Spleen (tissue), 11 donors: ENCODE data around the gene BMPR1A. TPM values are rescaled to one million over a fixed set of nuclear protein-coding genes. Genes with fewer than 3 reads are reported as not detected.
A peak's percentile ranks its signal among the peaks of the same experiment; 100 is the strongest.

Source experiments
- DNase-seq: peaks from one replicate; pipeline ENCODE4 v3.0.0-alpha.2; 2020
- H3K27ac ChIP-seq, 8 donors: fragments of 200-600 bp; sonication (generic) in 7 of 8; 1 replicate in 4 of 8; 2 replicates in 4 of 8; pipeline versions ENCODE4 v1.5.0 to v1.8.0; 2016 to 2021; ENCODE audit warnings: inconsistent platforms in 4 of 8, mild to moderate bottlenecking in 4 of 8, moderate library complexity in 1 of 8
- H3K27me3 ChIP-seq, 7 donors: fragments of 200-600 bp; sonication (generic) in 6 of 7; replicated peaks in 1 of 7; 1 replicate in 4 of 7; 2 replicates in 3 of 7; pipeline versions ENCODE4 v1.5.0 to v1.8.0; 2016 to 2021; ENCODE audit warnings: inconsistent platforms in 3 of 7, mild to moderate bottlenecking in 1 of 7
- H3K36me3 ChIP-seq, 6 donors: fragments of 200-600 bp; sonication (generic) in 5 of 6; 1 replicate in 4 of 6; 2 replicates in 2 of 6; pipeline versions ENCODE4 v1.5.0 to v1.8.0; 2016 to 2021; ENCODE audit warnings: inconsistent platforms in 2 of 6
- H3K4me1 ChIP-seq, 6 donors: fragments of 200-600 bp; sonication (generic) in 5 of 6; 1 replicate in 3 of 6; 2 replicates in 3 of 6; pipeline versions ENCODE4 v1.5.0 to v1.8.0; 2016 to 2021; ENCODE audit warnings: inconsistent platforms in 3 of 6
- H3K4me3 ChIP-seq, 8 donors: fragments of 200-600 bp; sonication (generic) in 7 of 8; 1 replicate in 4 of 8; 2 replicates in 4 of 8; pipeline versions ENCODE4 v1.5.0 to v1.8.0; 2016 to 2021; ENCODE audit warnings: inconsistent platforms in 4 of 8, mild to moderate bottlenecking in 4 of 8, moderate library complexity in 2 of 8
- H3K9me3 ChIP-seq, 8 donors: fragments of 200-600 bp; sonication (generic) in 7 of 8; 1 replicate in 4 of 8; 2 replicates in 4 of 8; pipeline versions ENCODE4 v1.5.0 to v1.8.0; 2016 to 2021; ENCODE audit warnings: inconsistent platforms in 4 of 8
- POLR2A ChIP-seq, 3 donors: fragments of 450-650 bp; IDR thresholded peaks; one replicate each; pipeline ENCODE4 v1.5.1; 2017; ENCODE audit warnings: antibody characterized with exemption in 3 of 3, mild to moderate bottlenecking in 1 of 3
- POLR2AphosphoS5 ChIP-seq, 3 donors: sonication (generic); formaldehyde crosslinking; IDR thresholded peaks; one replicate each; pipeline ENCODE4 v1.5.1; 2017; ENCODE audit warnings: antibody characterized with exemption in 3 of 3
- WGBS, 5 donors: extraction: QIAGEN DNeasy Blood & Tissue Kit in 3 of 5; methylation state at CpG; one replicate each; pipeline versions ENCODE4 v1.1.5 to v1.1.7; 2013 to 2018; 5-methylcytosine and 5-hydroxymethylcytosine counted together
- intact Hi-C: fragments of 100-400 bp; cut with DNase I; formaldehyde crosslinking; loops from one replicate; pipeline ENCODE4 v1.15.0; 2023; ENCODE audit warnings: low total_unique reads
- polyA plus RNA-seq, 3 donors: library from polyadenylated mRNA; stranded (reverse); fragments of 200-250 nt; gene quantifications; one replicate each; pipeline ENCODE4 v1.2.1, GENCODE V29; 2013
- total RNA-seq, 7 donors: library from RNA; depleted of rRNA in 3 of 7; stranded (reverse); fragments of >200 nt in 3 of 7; fragmentation: NEBNext Ultra II Directional in 4 of 7; extraction: Animal tissue kit (Norgen Biotek cat#: 25700) in 4 of 7; gene quantifications; one replicate each; pipeline versions ENCODE4 v1.1.0 to v1.2.1, GENCODE V29; 2016 to 2021
- TF ChIP-seq, protein P1 (sequence below), 11 experiments: fragments of 200-600 bp in 7 of 11; fragments of 450-650 bp in 4 of 11; sonication (generic) in 4 of 11; IDR thresholded peaks in 8 of 11; conservative IDR thresholded peaks in 3 of 11; 1 replicate in 7 of 11; 2 replicates in 4 of 11; pipeline versions ENCODE4 v1.4.0 to v1.8.0; 2016 to 2021; ENCODE audit warnings: antibody characterized with exemption in 11 of 11, inconsistent platforms in 4 of 11, mild to moderate bottlenecking in 1 of 11
- donor health status: healthy with polysubstance abuse.
- donor health status: DM: no; HTN: no; CAD: no; lungs with moderate emphysema.
- donor health status: DM: no; HTN: no; CAD: no.
- donor health status: Bipolar disorder and iron deficiency.
- donor health status: healthy.
- donor health status: DM: no; HTN: no; CAD: no.
- donor health status: DM: yes; HTN: yes; CAD: no.

Gene BMPR1A
- total and polyA plus RNA-seq, 10 donors, result 1.3 to 17.9 (median 10.2) TPM

DNA sequence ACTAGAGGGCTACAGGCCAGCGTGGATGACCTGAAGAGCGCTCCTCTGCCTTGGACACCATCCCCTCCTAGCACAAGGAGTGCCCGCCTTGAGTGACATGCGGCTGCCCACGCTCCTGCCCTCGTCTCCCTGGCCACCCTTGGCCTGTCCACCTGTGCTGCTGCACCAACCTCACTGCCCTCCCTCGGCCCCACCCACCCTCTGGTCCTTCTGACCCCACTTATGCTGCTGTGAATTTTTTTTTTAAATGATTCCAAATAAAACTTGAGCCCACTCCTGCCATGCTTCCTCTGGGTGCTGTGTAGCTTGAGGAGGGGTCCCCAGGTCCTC is 206.5 kb downstream of the BMPR1A start:
- peak; percentile 59 for DNase-seq
- peaks cover 0 to 20% (median 0%) of the 10 kb centered on the region in 6 donors for H3K36me3 ChIP-seq
- 80 to 91% (median 88%) methylated on average over 5 to 7 of the region's 7 CpGs for WGBS, 5 donors
- H3K9me3 ChIP-seq, result no peaks in the 10 kb centered on the region
- peaks cover 23 to 62% (median 50%) of the 10 kb centered on the region in 6 donors for H3K4me1 ChIP-seq
- intact Hi-C loops, result no loop called here
- no peak overlapping the region for H3K27ac ChIP-seq
- peaks cover 0 to 27% (median 0%) of the 10 kb centered on the region in 7 donors for H3K27me3 ChIP-seq
- no peak for TF ChIP-seq POLR2A (IDR thresholded peaks at IDR 0.05)
- TF ChIP-seq, protein P1, sequence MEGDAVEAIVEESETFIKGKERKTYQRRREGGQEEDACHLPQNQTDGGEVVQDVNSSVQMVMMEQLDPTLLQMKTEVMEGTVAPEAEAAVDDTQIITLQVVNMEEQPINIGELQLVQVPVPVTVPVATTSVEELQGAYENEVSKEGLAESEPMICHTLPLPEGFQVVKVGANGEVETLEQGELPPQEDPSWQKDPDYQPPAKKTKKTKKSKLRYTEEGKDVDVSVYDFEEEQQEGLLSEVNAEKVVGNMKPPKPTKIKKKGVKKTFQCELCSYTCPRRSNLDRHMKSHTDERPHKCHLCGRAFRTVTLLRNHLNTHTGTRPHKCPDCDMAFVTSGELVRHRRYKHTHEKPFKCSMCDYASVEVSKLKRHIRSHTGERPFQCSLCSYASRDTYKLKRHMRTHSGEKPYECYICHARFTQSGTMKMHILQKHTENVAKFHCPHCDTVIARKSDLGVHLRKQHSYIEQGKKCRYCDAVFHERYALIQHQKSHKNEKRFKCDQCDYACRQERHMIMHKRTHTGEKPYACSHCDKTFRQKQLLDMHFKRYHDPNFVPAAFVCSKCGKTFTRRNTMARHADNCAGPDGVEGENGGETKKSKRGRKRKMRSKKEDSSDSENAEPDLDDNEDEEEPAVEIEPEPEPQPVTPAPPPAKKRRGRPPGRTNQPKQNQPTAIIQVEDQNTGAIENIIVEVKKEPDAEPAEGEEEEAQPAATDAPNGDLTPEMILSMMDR (IDR thresholded peaks at IDR 0.05 in 8 of 11, conservative IDR thresholded peaks at IDR 0.05 in 3 of 11), result no peak
- no peak overlapping the region for H3K4me3 ChIP-seq

DNA sequence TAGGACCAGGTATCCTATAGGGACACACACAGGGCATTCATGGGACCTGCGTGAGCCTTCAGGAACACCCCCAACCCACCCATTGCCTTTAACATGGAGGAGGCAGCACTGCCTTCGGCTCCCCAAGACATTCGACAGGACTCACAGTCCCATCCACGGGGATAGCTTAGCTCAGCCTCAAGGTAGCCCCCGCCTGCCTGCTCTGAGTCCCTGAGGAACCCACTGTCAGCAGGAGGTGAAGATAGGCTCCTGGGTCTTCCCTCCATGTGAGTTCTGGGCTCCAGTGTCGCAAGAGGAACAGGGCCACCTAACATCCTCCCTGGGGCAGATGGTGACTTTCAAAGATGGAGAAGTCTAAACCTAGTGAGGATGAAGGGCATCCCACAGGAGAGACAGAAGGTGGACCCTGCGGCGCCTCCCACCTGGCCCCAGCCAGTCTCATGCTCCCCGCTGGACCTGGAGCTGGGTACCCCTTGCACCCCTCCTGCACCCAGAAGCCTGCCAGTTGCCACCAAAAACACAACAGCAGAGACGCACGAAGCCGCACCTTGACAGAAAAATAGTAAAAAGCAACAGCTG is 207.0 kb downstream of the BMPR1A start:
- WGBS, 5 donors, result 91 to 99% (median 92%) methylated on average over 11 to 12 of the region's 12 CpGs
- Histone ChIP-seq H3K4me3 (no peak overlapping the region), H3K27me3 (peaks cover 0 to 32% (median 0%) of the 10 kb centered on the region in 7 donors), H3K9me3 (no peaks in the 10 kb centered on the region), H3K36me3 (peaks cover 0 to 20% (median 0%) of the 10 kb centered on the region in 6 donors), H3K4me1 (peaks cover 25 to 62% (median 51%) of the 10 kb centered on the region in 6 donors), H3K27ac (no peak overlapping the region)
- intact Hi-C loops, result no loop called here
- TF ChIP-seq POLR2AphosphoS5 (IDR thresholded peaks at IDR 0.05) (no peak), POLR2A (IDR thresholded peaks at IDR 0.05) (no peak)
- TF ChIP-seq, protein P1 (IDR thresholded peaks at IDR 0.05 in 8 of 11, conservative IDR thresholded peaks at IDR 0.05 in 3 of 11), result no peak
- DNase-seq, result peak; percentile 51

DNA sequence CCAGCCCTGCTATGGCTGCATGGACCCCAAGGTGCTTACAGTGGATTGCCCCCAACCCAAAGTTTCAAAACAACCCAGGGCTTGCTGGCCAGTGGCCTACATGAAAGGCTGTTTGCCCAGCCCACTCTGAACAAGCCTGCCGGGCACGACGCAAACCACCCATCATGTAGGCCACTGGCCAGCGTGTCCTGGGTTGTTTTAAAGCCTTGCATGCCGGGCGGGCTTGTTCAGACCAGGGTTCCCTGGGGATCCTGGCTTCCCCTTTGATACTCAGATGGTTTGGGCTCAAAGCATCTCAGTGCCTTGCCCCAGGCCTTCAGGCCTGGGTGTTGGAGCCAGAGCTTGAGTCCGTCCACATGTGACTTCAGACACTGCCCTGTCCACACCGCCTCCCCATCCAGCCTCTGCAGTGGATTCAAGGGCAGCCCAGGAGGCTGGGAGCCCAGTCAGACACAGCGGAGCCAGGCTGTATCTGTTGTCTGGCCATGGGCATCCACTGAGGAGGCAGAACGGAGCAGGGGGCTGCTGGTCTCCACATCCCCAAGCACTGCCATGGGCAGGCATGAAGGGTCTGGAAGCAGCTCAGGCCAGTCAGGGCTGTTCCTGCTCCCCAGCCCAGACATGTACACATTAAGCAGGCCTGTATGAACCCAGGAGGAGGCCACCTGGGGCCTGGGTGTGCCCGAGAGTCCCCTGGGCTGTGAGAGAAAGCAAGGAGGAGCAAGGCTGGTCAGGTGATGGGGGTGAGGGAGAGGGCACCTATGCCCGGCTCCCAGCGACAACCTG is 207.8 kb downstream of the BMPR1A start:
- Histone ChIP-seq H3K9me3 (no peaks in the 10 kb centered on the region), H3K4me1 (peaks cover 28 to 62% (median 53%) of the 10 kb centered on the region in 6 donors), H3K4me3 (no peak overlapping the region), H3K27me3 (peaks cover 0 to 34% (median 2%) of the 10 kb centered on the region in 7 donors), H3K27ac (no peak overlapping the region), H3K36me3 (peaks cover 0 to 20% (median 0%) of the 10 kb centered on the region in 6 donors)
- intact Hi-C loops, result no loop called here
- 84 to 90% (median 86%) methylated on average over 6 to 13 of the region's 13 CpGs for WGBS, 5 donors
- TF ChIP-seq POLR2AphosphoS5 (IDR thresholded peaks at IDR 0.05) (peak in 2 of 3 donors; percentile 14 to 37), POLR2A (IDR thresholded peaks at IDR 0.05) (no peak)
- TF ChIP-seq, protein P1 (IDR thresholded peaks at IDR 0.05 in 8 of 11, conservative IDR thresholded peaks at IDR 0.05 in 3 of 11), result no peak
- DNase-seq, result peak; percentile 74

DNA sequence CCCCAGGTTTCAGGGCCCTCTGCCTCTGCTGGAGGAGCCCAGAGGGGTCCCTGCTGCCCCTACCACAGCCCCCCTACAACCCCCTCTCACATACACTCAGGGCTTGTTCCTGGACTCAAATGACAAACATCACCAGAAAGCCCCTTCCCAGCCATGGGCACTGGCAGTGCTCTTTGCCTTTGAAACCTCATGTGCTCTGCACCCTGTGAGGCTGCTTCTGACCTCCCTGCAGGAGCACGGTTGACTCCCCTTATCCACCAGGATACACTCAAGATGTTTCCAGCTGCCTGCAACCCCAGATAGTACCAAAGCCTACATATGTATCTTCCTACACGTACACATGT is 208.4 kb downstream of the BMPR1A start:
- TF ChIP-seq POLR2A (IDR thresholded peaks at IDR 0.05), result no peak
- TF ChIP-seq, protein P1 (IDR thresholded peaks at IDR 0.05 in 8 of 11, conservative IDR thresholded peaks at IDR 0.05 in 3 of 11), result no peak
- no peak for TF ChIP-seq POLR2AphosphoS5 (IDR thresholded peaks at IDR 0.05)
- WGBS, 5 donors, result 86 to 97% (median 91%) methylated on average over 2 of the region's 2 CpGs
- Histone ChIP-seq H3K27ac (no peak overlapping the region), H3K36me3 (peaks cover 0 to 20% (median 0%) of the 10 kb centered on the region in 6 donors), H3K4me1 (peaks cover 27 to 62% (median 54%) of the 10 kb centered on the region in 6 donors), H3K9me3 (no peaks in the 10 kb centered on the region), H3K4me3 (no peak overlapping the region), H3K27me3 (peaks cover 0 to 35% (median 6%) of the 10 kb centered on the region in 7 donors)
- DNase-seq, result no peak
- intact Hi-C loops, result no loop called here
